Mesendoderm (in vitro differentiated cells): ENCODE results near the gene NLRP14.

Experiments
- DNase-seq: peaks from one replicate; pipeline ENCODE4 v3.0.0; 2013
- H2AK5ac ChIP-seq: 2 replicates; pipeline ENCODE4 v1.6.1; 2013; ENCODE audit warnings: low read length, inconsistent platforms
- H2BK120ac ChIP-seq: 2 replicates; pipeline ENCODE4 v1.6.1; 2013; ENCODE audit warnings: low read depth, mild to moderate bottlenecking, low read length, moderate library complexity, mixed read lengths
- H2BK15ac ChIP-seq: replicated peaks from 2 replicates; pipeline ENCODE4 v1.6.1; 2013; ENCODE audit warnings: low read depth, mild to moderate bottlenecking, moderate library complexity
- H2BK5ac ChIP-seq: 2 replicates; pipeline ENCODE4 v1.6.1; 2013; ENCODE audit warnings: low read length, inconsistent platforms
- H3K18ac ChIP-seq: 2 replicates; pipeline ENCODE4 v1.6.1; 2013; ENCODE audit warnings: mild to moderate bottlenecking, low read length, mixed read lengths
- H3K23ac ChIP-seq: one replicate; pipeline ENCODE4 v1.6.1; 2013; ENCODE audit warnings: low read length
- H3K27ac ChIP-seq: 2 replicates; pipeline ENCODE4 v1.5.1; 2013; ENCODE audit warnings: low read depth, mild to moderate bottlenecking, inconsistent platforms, low read length, moderate library complexity
- H3K27me3 ChIP-seq: 2 replicates; pipeline ENCODE4 v1.6.1; 2013; ENCODE audit warnings: low read length, control low read depth, mild to moderate bottlenecking, inconsistent platforms; ENCODE audit not compliant: insufficient read depth, poor library complexity
- H3K36me3 ChIP-seq: 2 replicates; pipeline ENCODE4 v1.6.1; 2013; ENCODE audit warnings: low read length, inconsistent platforms; ENCODE audit not compliant: control insufficient read depth, insufficient read depth
- H3K4ac ChIP-seq: one replicate; pipeline ENCODE4 v1.6.1; 2013; ENCODE audit warnings: low read depth, mild to moderate bottlenecking, low read length, moderate library complexity
- H3K4me1 ChIP-seq: 2 replicates; pipeline ENCODE4 v1.6.1; 2013; ENCODE audit warnings: low read depth, low read length, inconsistent platforms; ENCODE audit not compliant: control insufficient read depth
- H3K4me2 ChIP-seq: 2 replicates; pipeline ENCODE4 v1.6.1; 2013; ENCODE audit warnings: low read length
- H3K4me3 ChIP-seq: 2 replicates; pipeline ENCODE4 v1.5.1; 2013; ENCODE audit warnings: mild to moderate bottlenecking, low read length
- H3K56ac ChIP-seq: one replicate; pipeline ENCODE4 v1.6.1; 2013; ENCODE audit warnings: low read length
- H3K79me1 ChIP-seq: 2 replicates; pipeline ENCODE4 v1.6.1; 2013; ENCODE audit warnings: low read length, inconsistent platforms
- H3K79me2 ChIP-seq: 2 replicates; pipeline ENCODE4 v1.6.1; 2013; ENCODE audit warnings: mild to moderate bottlenecking, low read length; ENCODE audit not compliant: control insufficient read depth, insufficient read depth
- H3K9ac ChIP-seq: 2 replicates; pipeline ENCODE4 v1.6.1; 2013; ENCODE audit warnings: low read length, inconsistent platforms
- H4K5ac ChIP-seq: one replicate; pipeline ENCODE4 v1.6.1; 2013; ENCODE audit warnings: low read length
- H4K8ac ChIP-seq: one replicate; pipeline ENCODE4 v1.6.1; 2013; ENCODE audit warnings: low read depth, mild to moderate bottlenecking, control low read depth, low read length, moderate library complexity
- WGBS: extraction: QIAGEN DNeasy Blood & Tissue Kit; methylation state at CpG from one replicate; pipeline ENCODE4 v1.1.7; 2013; ENCODE audit warnings: low lambda C conversion rate, missing lambda C conversion rate; ENCODE audit not compliant: insufficient coverage; ENCODE audit errors: extremely low coverage; 5-methylcytosine and 5-hydroxymethylcytosine counted together

The NLRP14 gene

DNA sequence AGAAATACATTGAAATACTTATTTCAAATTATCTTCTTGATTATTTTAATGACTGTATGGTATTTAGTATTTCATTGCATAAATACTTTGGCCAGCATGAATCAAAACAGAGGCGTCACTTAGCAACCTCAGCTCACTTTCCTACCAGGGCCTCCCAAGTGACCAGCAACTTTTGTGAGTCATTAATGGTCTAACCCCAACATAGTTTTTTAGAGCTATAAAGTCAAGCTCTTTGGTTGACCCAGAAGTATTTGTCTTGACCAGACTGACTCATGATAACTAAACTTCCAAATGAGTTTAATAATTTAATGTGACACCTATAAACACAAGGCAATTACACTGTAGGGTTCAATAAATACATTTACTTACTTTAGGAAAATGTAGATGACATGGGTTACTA is 40.6 kb downstream of the NLRP14 start:
- no CpG with 5 or more reads among the region's 1 CpG for WGBS
- H3K36me3 ChIP-seq: no peaks in the 10 kb centered on the region
- H3K23ac ChIP-seq: no peak overlapping the region
- H3K79me2 ChIP-seq: no peaks in the 10 kb centered on the region
- H3K9ac ChIP-seq: no peak overlapping the region
- H3K56ac ChIP-seq: no peak overlapping the region
- H3K4me3 ChIP-seq: no peak overlapping the region
- H3K27ac ChIP-seq: no peak overlapping the region
- no peaks in the 10 kb centered on the region for H3K27me3 ChIP-seq
- H2BK15ac ChIP-seq: no peak overlapping the region
- no peak overlapping the region for H4K5ac ChIP-seq
- H2AK5ac ChIP-seq: no peak overlapping the region
- H3K18ac ChIP-seq: no peak overlapping the region
- no peak overlapping the region for H2BK120ac ChIP-seq
- H3K4ac ChIP-seq: no peak overlapping the region
- no peaks in the 10 kb centered on the region for H3K79me1 ChIP-seq
- DNase-seq: no peak
- H4K8ac ChIP-seq: no peak overlapping the region
- no peak overlapping the region for H3K4me2 ChIP-seq
- H3K4me1 ChIP-seq: no peaks in the 10 kb centered on the region
- H2BK5ac ChIP-seq: no peak overlapping the region

DNA sequence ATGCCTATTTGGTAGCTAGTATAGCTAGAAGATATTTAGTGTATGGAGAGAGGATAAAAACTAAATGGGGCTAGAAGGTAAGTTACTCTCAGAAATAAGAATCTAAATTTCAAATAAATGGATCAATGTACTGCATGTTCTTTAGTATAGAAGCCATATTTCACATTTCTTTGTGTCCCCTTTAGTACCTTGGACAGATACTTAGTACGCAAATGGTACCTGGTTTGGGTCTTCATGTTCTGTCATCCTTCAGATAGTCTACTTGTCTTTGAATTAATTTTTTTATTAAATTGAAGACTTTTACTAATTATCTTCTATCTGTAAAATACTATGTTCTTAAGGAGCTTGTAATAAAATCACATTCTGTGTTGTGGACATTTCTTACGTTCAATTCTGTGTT is 42.3 kb downstream of the NLRP14 start:
- no peaks in the 10 kb centered on the region for H3K27me3 ChIP-seq
- no peak overlapping the region for H3K9ac ChIP-seq
- no peak overlapping the region for H2BK15ac ChIP-seq
- H3K23ac ChIP-seq: no peak overlapping the region
- H3K4me1 ChIP-seq: no peaks in the 10 kb centered on the region
- no peak overlapping the region for H3K18ac ChIP-seq
- no peaks in the 10 kb centered on the region for H3K79me1 ChIP-seq
- no peaks in the 10 kb centered on the region for H3K36me3 ChIP-seq
- H2BK5ac ChIP-seq: no peak overlapping the region
- H3K4me3 ChIP-seq: no peak overlapping the region
- no peak for DNase-seq
- H2AK5ac ChIP-seq: no peak overlapping the region
- H3K4ac ChIP-seq: no peak overlapping the region
- no peak overlapping the region for H4K5ac ChIP-seq
- no CpG with 5 or more reads among the region's 2 CpGs for WGBS
- no peak overlapping the region for H3K56ac ChIP-seq
- H4K8ac ChIP-seq: no peak overlapping the region
- no peak overlapping the region for H3K4me2 ChIP-seq
- no peak overlapping the region for H3K27ac ChIP-seq
- H3K79me2 ChIP-seq: no peaks in the 10 kb centered on the region
- H2BK120ac ChIP-seq: no peak overlapping the region

DNA sequence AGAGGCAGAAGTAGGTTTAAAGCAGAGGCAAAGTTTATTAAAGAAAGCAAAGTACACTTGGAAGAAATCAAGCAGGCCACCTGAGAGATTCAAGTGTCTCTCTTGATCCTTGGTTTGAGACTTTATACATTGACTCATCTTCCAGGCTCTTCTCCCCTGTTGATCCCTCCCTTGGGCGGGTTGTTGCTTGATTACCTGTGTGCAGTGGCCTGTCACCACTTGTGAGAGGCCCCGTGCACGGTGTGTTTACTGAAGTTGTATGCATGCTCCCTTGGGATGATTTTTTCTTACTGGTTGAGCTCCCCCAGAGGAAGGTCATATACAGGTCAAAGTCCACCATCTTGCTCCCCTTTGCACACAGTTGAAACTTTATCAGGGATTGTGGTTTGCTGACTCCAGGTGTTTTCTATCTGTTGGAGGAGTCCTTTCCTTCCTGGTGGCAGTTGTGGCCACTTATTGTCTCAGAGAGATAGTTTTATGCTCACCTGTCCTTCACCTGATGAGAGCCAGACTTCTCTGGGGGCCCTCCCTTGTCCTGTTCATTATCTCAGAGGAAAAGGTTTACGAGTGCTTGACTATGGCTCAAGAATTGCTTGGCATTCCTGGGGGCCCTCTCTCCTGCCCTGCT is 52.2 kb downstream of the NLRP14 start:
- Histone ChIP-seq H4K5ac (no peak overlapping the region), H3K56ac (no peak overlapping the region), H3K4me2 (no peak overlapping the region), H3K18ac (no peak overlapping the region), H4K8ac (no peak overlapping the region), H3K23ac (no peak overlapping the region), H3K27ac (no peak overlapping the region), H2BK5ac (no peak overlapping the region), H3K27me3 (no peaks in the 10 kb centered on the region), H3K4me1 (no peaks in the 10 kb centered on the region), H3K4me3 (no peak overlapping the region), H2AK5ac (no peak overlapping the region), H2BK15ac (no peak overlapping the region), H2BK120ac (no peak overlapping the region), H3K36me3 (no peaks in the 10 kb centered on the region), H3K9ac (no peak overlapping the region), H3K79me2 (no peaks in the 10 kb centered on the region), H3K4ac (no peak overlapping the region), H3K79me1 (no peaks in the 10 kb centered on the region)
- WGBS: no CpG with 5 or more reads among the region's 4 CpGs
- DNase-seq: no peak

DNA sequence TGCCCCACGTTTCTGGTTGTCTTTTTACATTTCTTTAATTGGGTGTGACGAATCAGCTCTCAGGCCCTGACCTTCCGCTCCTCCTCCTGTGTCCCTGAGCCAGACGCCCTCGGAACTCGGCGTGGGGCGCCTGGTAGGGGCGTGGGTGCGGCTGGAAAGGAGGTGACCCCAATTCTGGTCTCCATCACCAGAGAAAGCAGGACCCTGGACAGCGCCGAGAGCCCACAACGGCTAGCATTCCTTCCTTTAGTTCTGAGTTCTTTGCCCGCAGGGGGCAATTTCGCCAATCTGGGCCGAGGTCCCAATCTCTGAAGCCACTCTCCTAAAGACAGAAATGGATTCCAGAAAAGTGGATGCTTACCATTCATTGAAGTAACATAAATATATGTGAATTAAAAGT is 56.8 kb downstream of the NLRP14 start:
- Histone ChIP-seq H3K9ac (no peak overlapping the region), H2AK5ac (no peak overlapping the region), H3K79me1 (no peaks in the 10 kb centered on the region), H2BK15ac (no peak overlapping the region), H3K79me2 (no peaks in the 10 kb centered on the region), H4K5ac (no peak overlapping the region), H2BK5ac (no peak overlapping the region), H3K4me1 (no peaks in the 10 kb centered on the region), H3K56ac (no peak overlapping the region), H3K27ac (no peak overlapping the region), H3K4me3 (no peak overlapping the region), H4K8ac (no peak overlapping the region), H3K4ac (no peak overlapping the region), H3K27me3 (no peaks in the 10 kb centered on the region), H3K23ac (no peak overlapping the region), H2BK120ac (no peak overlapping the region), H3K18ac (no peak overlapping the region), H3K36me3 (no peaks in the 10 kb centered on the region), H3K4me2 (no peak overlapping the region)
- WGBS: no CpG with 5 or more reads among the region's 16 CpGs
- peak; percentile 19 for DNase-seq

DNA sequence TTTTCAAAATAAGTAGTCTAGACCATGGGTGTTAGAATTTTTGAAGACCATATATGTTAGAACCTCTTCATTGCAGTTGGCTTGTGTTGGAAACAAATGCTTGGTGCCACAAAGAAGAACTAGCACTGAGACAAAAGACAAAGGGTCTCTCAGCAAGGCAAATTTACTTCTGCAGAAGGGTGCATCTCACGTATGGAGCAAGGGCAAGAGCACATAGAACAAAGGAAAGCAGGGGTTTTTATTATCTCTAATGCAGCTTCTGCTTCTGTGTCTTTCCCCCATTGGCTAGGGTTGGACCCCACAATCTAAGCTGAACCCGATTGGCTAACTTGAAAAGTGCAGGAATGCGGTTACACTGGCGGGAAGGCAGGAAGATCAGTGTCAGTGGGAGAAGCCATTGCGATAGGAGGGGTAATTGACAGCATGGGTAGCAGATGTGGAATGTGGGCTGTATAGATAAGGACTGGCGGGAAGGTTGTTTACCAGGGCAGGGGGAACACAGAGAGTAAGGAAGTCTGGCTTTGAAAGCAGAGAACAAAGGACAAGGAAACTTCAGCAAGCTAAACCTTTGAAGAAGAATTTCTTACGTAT is 59.4 kb downstream of the NLRP14 start:
- Histone ChIP-seq H3K4me2 (no peak overlapping the region), H3K27ac (no peak overlapping the region), H3K18ac (no peak overlapping the region), H3K4me3 (no peak overlapping the region), H3K79me1 (no peaks in the 10 kb centered on the region), H4K5ac (no peak overlapping the region), H4K8ac (no peak overlapping the region), H3K27me3 (no peaks in the 10 kb centered on the region), H2BK120ac (no peak overlapping the region), H3K4me1 (no peaks in the 10 kb centered on the region), H3K4ac (no peak overlapping the region), H3K23ac (no peak overlapping the region), H3K79me2 (no peaks in the 10 kb centered on the region), H2BK15ac (no peak overlapping the region), H3K36me3 (no peaks in the 10 kb centered on the region), H2BK5ac (no peak overlapping the region), H3K56ac (no peak overlapping the region), H2AK5ac (no peak overlapping the region), H3K9ac (no peak overlapping the region)
- no CpG with 5 or more reads among the region's 7 CpGs for WGBS
- peak; percentile 32 for DNase-seq

DNA sequence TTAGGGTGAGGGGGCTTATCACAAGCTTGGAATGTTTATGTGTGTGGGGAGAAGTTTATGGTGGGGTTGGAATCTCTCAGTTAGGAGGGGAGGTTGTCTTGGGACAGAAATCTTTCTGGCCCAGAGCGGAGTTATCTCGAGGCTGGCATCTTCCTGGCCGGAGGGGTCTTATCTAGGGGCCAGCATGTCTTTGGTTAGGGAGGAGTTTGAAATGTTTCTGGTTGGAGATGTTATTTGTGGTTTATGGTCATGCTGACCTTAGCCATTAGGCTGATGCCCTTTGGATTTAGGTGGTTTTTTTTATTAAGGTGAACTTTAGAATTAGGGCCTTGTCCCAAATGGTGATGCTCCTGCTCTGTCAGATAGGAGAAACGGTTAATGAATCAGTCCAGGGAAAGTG is 60.6 kb downstream of the NLRP14 start:
- no peak overlapping the region for H3K4ac ChIP-seq
- H2AK5ac ChIP-seq: no peak overlapping the region
- no peak overlapping the region for H2BK5ac ChIP-seq
- no peak overlapping the region for H2BK120ac ChIP-seq
- H3K9ac ChIP-seq: no peak overlapping the region
- no peak overlapping the region for H3K4me3 ChIP-seq
- H3K56ac ChIP-seq: no peak overlapping the region
- no peaks in the 10 kb centered on the region for H3K4me1 ChIP-seq
- no peak overlapping the region for H3K4me2 ChIP-seq
- DNase-seq: no peak
- H2BK15ac ChIP-seq: no peak overlapping the region
- no peak overlapping the region for H3K23ac ChIP-seq
- no peaks in the 10 kb centered on the region for H3K79me1 ChIP-seq
- H3K36me3 ChIP-seq: no peaks in the 10 kb centered on the region
- H4K5ac ChIP-seq: no peak overlapping the region
- WGBS: no CpG with 5 or more reads among the region's 4 CpGs
- no peak overlapping the region for H3K18ac ChIP-seq
- H4K8ac ChIP-seq: no peak overlapping the region
- H3K27ac ChIP-seq: no peak overlapping the region
- no peaks in the 10 kb centered on the region for H3K79me2 ChIP-seq
- no peaks in the 10 kb centered on the region for H3K27me3 ChIP-seq
